ENCODE measurements around the gene FANCL. TPM values are rescaled to one million over a fixed set of nuclear protein-coding genes. Genes with fewer than 3 reads are reported as not detected.
"Not testable (repeated sequence)": the region's sequence is repeated elsewhere in the genome, so short reads cannot be mapped to it uniquely, and the experiment has no call there.

FANCL gene
- total and polyA plus RNA-seq, 7 donors: 7.2 to 38.3 (median 14.5) TPM

DNA sequence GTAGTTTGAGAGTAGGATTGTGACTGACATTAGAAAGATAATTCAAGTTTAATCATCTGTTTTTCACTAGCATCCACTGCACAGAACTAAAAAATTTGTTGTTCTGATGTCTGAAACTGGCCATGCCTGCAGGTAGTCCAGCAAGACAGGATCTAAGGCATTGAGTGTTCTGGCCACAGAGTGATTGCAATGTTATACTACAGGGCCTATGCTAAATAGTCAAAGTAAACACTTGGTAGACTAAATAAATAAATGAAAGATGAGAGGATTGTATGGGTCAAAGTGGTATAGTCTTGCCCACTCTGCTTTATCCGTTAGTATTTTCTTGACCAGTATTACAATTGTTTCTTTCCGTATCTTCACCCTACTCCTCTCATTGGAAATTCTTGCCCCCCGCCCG, 27.6 kb upstream of the FANCL start:
- DNase-seq: no peak
- H3K9me3 ChIP-seq: peaks cover 0 to 2% (median 0%) of the 10 kb centered on the region in 4 donors
- intact Hi-C loops (cut with DNase I): no loop called here
- no peaks in the 10 kb centered on the region for H3K36me3 ChIP-seq
- no peak overlapping the region for H3K4me3 ChIP-seq
- H3K27me3 ChIP-seq: no peaks in the 10 kb centered on the region
- no peak overlapping the region for H3K27ac ChIP-seq
- no peak for TF ChIP-seq EP300 (IDR thresholded peaks at IDR 0.05)
- TF ChIP-seq POLR2A (IDR thresholded peaks at IDR 0.05): no peak
- no peak for TF ChIP-seq POLR2AphosphoS5 (IDR thresholded peaks at IDR 0.05)
- TF ChIP-seq, protein P1, sequence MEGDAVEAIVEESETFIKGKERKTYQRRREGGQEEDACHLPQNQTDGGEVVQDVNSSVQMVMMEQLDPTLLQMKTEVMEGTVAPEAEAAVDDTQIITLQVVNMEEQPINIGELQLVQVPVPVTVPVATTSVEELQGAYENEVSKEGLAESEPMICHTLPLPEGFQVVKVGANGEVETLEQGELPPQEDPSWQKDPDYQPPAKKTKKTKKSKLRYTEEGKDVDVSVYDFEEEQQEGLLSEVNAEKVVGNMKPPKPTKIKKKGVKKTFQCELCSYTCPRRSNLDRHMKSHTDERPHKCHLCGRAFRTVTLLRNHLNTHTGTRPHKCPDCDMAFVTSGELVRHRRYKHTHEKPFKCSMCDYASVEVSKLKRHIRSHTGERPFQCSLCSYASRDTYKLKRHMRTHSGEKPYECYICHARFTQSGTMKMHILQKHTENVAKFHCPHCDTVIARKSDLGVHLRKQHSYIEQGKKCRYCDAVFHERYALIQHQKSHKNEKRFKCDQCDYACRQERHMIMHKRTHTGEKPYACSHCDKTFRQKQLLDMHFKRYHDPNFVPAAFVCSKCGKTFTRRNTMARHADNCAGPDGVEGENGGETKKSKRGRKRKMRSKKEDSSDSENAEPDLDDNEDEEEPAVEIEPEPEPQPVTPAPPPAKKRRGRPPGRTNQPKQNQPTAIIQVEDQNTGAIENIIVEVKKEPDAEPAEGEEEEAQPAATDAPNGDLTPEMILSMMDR (IDR thresholded peaks at IDR 0.05): no peak
- H3K4me1 ChIP-seq: no peaks in the 10 kb centered on the region
- WGBS, 2 donors: 88 to 92% methylated on average over 4 of the region's 4 CpGs

DNA sequence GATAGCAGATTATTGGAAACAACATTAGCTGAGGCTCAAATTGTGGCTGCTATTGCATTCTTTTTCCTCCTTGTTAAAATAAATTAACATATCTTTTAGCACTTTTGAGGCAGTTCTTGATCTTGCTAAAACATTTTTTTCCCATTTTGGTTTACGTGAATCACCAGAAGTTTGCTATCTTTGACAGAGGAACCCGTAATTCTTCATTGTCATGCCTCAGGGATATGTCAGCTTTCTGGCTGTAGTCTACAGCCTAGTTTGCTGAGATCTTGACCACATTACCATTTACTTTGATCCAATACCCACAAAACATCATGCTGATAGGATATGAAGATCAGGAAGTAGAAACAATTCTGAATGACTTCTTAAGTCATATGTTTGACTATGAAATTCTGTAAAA, 25.1 kb upstream of the FANCL start:
- Histone ChIP-seq H3K27ac (no peak overlapping the region), H3K4me1 (no peaks in the 10 kb centered on the region), H3K36me3 (no peaks in the 10 kb centered on the region), H3K4me3 (no peak overlapping the region), H3K9me3 (peaks cover 0 to 2% (median 0%) of the 10 kb centered on the region in 4 donors), H3K27me3 (no peaks in the 10 kb centered on the region)
- no peak for TF ChIP-seq EP300 (IDR thresholded peaks at IDR 0.05)
- TF ChIP-seq, protein P1 (IDR thresholded peaks at IDR 0.05): no peak
- DNase-seq: no peak
- WGBS, 2 donors: 69 to 95% methylated on average over 2 of the region's 2 CpGs
- intact Hi-C loops (cut with DNase I): no loop called here

DNA sequence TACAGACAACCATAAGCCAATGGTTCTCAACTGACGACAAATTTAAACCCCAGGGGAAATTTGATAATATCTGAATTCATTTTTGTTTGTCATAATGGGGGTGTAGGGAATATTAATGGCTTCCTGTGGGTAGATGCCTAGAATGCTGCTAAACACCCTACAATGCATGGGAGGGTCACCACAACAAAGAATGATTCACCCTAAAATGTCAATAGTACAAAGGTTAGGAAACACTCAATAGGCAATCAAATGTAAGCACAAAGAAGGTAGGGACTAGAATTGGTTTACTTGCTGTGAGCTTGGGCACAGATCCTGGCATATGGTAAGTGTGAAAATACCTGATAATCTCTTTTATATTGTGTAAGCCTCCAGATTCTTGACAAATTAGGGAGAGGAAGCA, 20.1 kb upstream of the FANCL start:
- Histone ChIP-seq H3K4me1 (no peaks in the 10 kb centered on the region), H3K9me3 (no peaks in the 10 kb centered on the region), H3K36me3 (no peaks in the 10 kb centered on the region), H3K27ac (no peak overlapping the region), H3K27me3 (no peaks in the 10 kb centered on the region), H3K4me3 (no peak overlapping the region)
- intact Hi-C loops (cut with DNase I): no loop called here
- 73 to 87% methylated on average over 1 of the region's 1 CpG for WGBS, 2 donors
- TF ChIP-seq EP300 (IDR thresholded peaks at IDR 0.05) (no peak), POLR2AphosphoS5 (IDR thresholded peaks at IDR 0.05) (no peak), POLR2A (IDR thresholded peaks at IDR 0.05) (no peak)
- TF ChIP-seq, protein P1 (IDR thresholded peaks at IDR 0.05): no peak
- no peak for DNase-seq

DNA sequence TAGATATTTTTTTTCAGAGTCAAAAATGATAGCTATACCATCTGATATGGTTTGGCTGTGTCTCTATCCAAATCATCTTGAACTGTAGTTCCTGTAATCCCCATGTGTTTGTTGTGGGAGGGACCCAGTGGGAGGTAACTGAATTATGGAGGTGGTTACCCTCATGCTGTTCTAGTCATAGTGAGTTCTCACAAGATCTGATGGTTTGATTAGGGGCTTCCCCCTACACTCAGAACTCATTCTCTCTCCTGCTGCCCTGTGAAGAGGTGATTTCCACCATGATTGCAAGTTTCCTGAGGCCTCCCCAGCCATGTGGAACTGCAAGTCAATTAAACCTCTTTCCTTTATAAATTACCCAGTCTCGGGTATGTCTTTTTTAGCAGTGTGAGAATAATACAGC, 17.3 kb upstream of the FANCL start:
- H3K4me1 ChIP-seq; intact Hi-C loops (cut with DNase I); H3K36me3 ChIP-seq; H3K27me3 ChIP-seq; DNase-seq; H3K27ac ChIP-seq; H3K9me3 ChIP-seq; H3K4me3 ChIP-seq: not testable (repeated sequence)
- 75 to 79% methylated on average over 1 of the region's 1 CpG for WGBS, 2 donors

DNA sequence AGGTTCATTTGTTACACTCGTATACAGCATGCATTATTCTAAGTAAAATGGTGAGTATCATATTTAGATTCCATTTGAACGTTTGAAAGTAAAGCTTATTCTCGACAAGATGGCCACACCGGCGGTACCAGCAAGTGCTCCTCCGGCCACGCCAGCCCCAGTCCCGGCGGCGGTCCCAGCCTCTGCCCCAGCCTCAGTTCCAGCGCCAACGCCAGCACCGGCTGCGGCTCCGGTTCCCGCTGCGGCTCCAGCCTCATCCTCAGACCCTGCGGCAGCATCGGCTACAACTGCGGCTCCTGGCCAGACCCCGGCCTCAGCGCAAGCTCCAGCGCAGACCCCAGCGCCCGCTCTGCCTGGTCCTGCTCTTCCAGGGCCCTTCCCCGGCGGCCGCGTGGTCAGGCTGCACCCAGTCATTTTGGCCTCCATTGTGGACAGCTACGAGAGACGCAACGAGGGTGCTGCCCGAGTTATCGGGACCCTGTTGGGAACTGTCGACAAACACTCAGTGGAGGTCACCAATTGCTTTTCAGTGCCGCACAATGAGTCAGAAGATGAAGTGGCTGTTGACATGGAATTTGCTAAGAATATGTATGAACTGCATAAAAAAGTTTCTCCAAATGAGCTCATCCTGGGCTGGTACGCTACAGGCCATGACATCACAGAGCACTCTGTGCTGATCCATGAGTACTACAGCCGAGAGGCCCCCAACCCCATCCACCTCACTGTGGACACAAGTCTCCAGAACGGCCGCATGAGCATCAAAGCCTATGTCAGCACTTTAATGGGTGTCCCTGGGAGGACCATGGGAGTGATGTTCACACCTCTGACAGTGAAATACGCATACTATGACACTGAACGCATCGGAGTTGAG, 10.4 kb upstream of the FANCL start:
- H3K36me3 ChIP-seq; H3K27me3 ChIP-seq; H3K4me1 ChIP-seq; DNase-seq; H3K27ac ChIP-seq; H3K9me3 ChIP-seq; H3K4me3 ChIP-seq; intact Hi-C loops (cut with DNase I): not testable (repeated sequence)
- 96 to 97% methylated on average over 39 of the region's 43 CpGs for WGBS, 2 donors

DNA sequence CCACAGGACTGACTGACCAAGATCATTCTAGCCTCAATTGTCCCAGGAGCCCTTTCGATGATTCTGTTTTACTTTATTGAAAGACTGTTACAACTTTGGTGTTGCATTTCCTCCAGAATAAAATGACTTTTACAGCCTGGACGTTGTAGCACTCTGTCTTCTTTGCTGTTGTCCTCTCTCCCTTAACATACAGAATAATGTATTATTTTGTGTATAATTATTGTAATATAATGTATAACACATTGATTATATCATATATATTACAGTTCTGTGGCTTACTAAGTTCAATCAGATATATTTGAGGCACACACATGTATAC, 380 bp upstream of the FANCL start:
- H3K27ac ChIP-seq: peak overlapping the region; percentile 74 to 87 (median 82)
- H3K4me1 ChIP-seq: peaks cover 0 to 12% (median 11%) of the 10 kb centered on the region in 4 donors
- TF ChIP-seq POLR2A (IDR thresholded peaks at IDR 0.05) (no peak), POLR2AphosphoS5 (IDR thresholded peaks at IDR 0.05) (no peak), EP300 (IDR thresholded peaks at IDR 0.05) (no peak)
- TF ChIP-seq, protein P1 (IDR thresholded peaks at IDR 0.05): no peak
- no peaks in the 10 kb centered on the region for H3K36me3 ChIP-seq
- DNase-seq: no peak
- H3K4me3 ChIP-seq: peak overlapping the region; percentile 65 to 96 (median 88)
- no peaks in the 10 kb centered on the region for H3K9me3 ChIP-seq
- no peaks in the 10 kb centered on the region for H3K27me3 ChIP-seq
- 14 to 17% methylated on average over 2 of the region's 2 CpGs for WGBS, 2 donors
- intact Hi-C loops (cut with DNase I): no loop called here
